Fibroblast of villous mesenchyme (primary cell): ENCODE data around the gene PRDM16. TPM values are rescaled to one million over a fixed set of nuclear protein-coding genes. Genes with fewer than 3 reads are reported as not detected.

Source experiments
- DNase-seq: peaks from one replicate; pipeline ENCODE4 v3.0.0-alpha.2; 2010; ENCODE audit warnings: low read depth
- H3K4me3 ChIP-seq: 2 replicates; pipeline ENCODE4 v1.5.1; 2011; ENCODE audit warnings: low read depth, mild to moderate bottlenecking, low read length
- CTCF ChIP-seq: IDR thresholded peaks from 2 replicates; pipeline ENCODE4 v1.5.1; 2012; ENCODE audit warnings: low read depth, mild to moderate bottlenecking, low read length; ENCODE audit not compliant: insufficient read depth
- total RNA-seq: library from RNA; depleted of rRNA; stranded (reverse); fragments of >200 nt; gene quantifications from 2 replicates; pipeline ENCODE4 v1.2.3, GENCODE V29; 2012

Gene PRDM16
- total RNA-seq, 1 donor: 1.7 TPM

GRCh38 chr1:3276341-3276800 is 207.4 kb downstream of the PRDM16 start:
- no peak for TF ChIP-seq CTCF
- no peak for DNase-seq
- H3K4me3 ChIP-seq: no peak overlapping the region

- no peak for TF ChIP-seq CTCF
- H3K4me3 ChIP-seq: no peak overlapping the region
- DNase-seq: no peak
Measured at GRCh38 chr1:3277011-3277471, 208.0 kb downstream of the PRDM16 start.

GRCh38 chr1:3277623-3278022 is 208.6 kb downstream of the PRDM16 start:
- no peak for TF ChIP-seq CTCF
- no peak overlapping the region for H3K4me3 ChIP-seq
- DNase-seq: no peak

- DNase-seq: no peak
- TF ChIP-seq CTCF: no peak
- no peak overlapping the region for H3K4me3 ChIP-seq
Measured at GRCh38 chr1:3278416-3279181, 209.6 kb downstream of the PRDM16 start.

GRCh38 chr1:3279182-3279470 is 210.1 kb downstream of the PRDM16 start:
- DNase-seq: no peak
- no peak for TF ChIP-seq CTCF
- H3K4me3 ChIP-seq: no peak overlapping the region

GRCh38 chr1:3281735-3282134 is 212.7 kb downstream of the PRDM16 start:
- DNase-seq: no peak
- no peak for TF ChIP-seq CTCF
- no peak overlapping the region for H3K4me3 ChIP-seq

GRCh38 chr1:3282186-3282585 is 213.2 kb downstream of the PRDM16 start:
- DNase-seq: no peak
- no peak overlapping the region for H3K4me3 ChIP-seq
- TF ChIP-seq CTCF: no peak
